H9 (cell line): ENCODE measurements around the gene ABLIM1. TPM values are rescaled to one million over a fixed set of nuclear protein-coding genes. Genes with fewer than 3 reads are reported as not detected.

Experiments used
- DNase-seq: peaks from one replicate; pipeline ENCODE4 v3.0.0-alpha.2; 2017
- H2AFZ ChIP-seq: one replicate; pipeline ENCODE4 v1.6.1; 2013; ENCODE audit warnings: mild to moderate bottlenecking, low read length, control low read depth, moderate library complexity
- H2AK5ac ChIP-seq: 2 replicates; pipeline ENCODE4 v1.6.1; 2013; ENCODE audit warnings: low read length, control low read depth, mixed read lengths; ENCODE audit not compliant: insufficient read length
- H2BK120ac ChIP-seq: one replicate; pipeline ENCODE4 v1.6.1; 2013; ENCODE audit warnings: low read depth, mild to moderate bottlenecking, low read length, control low read depth, inconsistent platforms; ENCODE audit not compliant: poor library complexity, severe bottlenecking
- H2BK12ac ChIP-seq: 2 replicates; pipeline ENCODE4 v1.6.1; 2013; ENCODE audit warnings: low read length, control low read depth, mixed read lengths, low read depth; ENCODE audit not compliant: insufficient read length
- H2BK15ac ChIP-seq: 2 replicates; pipeline ENCODE4 v1.6.1; 2013; ENCODE audit warnings: low read depth, low read length, control low read depth
- H2BK20ac ChIP-seq: one replicate; pipeline ENCODE4 v1.6.1; 2013; ENCODE audit warnings: low read depth, mild to moderate bottlenecking, low read length, control low read depth, inconsistent platforms; ENCODE audit not compliant: poor library complexity, severe bottlenecking
- H2BK5ac ChIP-seq: 2 replicates; pipeline ENCODE4 v1.6.1; 2013; ENCODE audit warnings: low read length, control low read depth, mixed read lengths; ENCODE audit not compliant: insufficient read length
- H3K14ac ChIP-seq: 2 replicates; pipeline ENCODE4 v1.6.1; 2013; ENCODE audit warnings: low read length, control low read depth; ENCODE audit not compliant: insufficient read depth
- H3K18ac ChIP-seq: 2 replicates; pipeline ENCODE4 v1.6.1; 2013; ENCODE audit warnings: low read depth, mild to moderate bottlenecking, mixed read lengths, low read length, control low read depth; ENCODE audit not compliant: insufficient read length
- H3K23ac ChIP-seq: 2 replicates; pipeline ENCODE4 v1.6.1; 2013; ENCODE audit warnings: low read length, control low read depth, mixed read lengths, low read depth; ENCODE audit not compliant: insufficient read length
- H3K23me2 ChIP-seq: 2 replicates; pipeline ENCODE4 v1.6.1; 2013; ENCODE audit warnings: low read depth, mild to moderate bottlenecking, mixed read lengths, low read length, control low read depth; ENCODE audit not compliant: insufficient read length, poor library complexity, severe bottlenecking
- H3K27ac ChIP-seq: 2 replicates; pipeline ENCODE4 v1.5.1; 2013; ENCODE audit warnings: low read length, control low read depth, mixed read lengths, low read depth; ENCODE audit not compliant: insufficient read length
- H3K27me3 ChIP-seq: 2 replicates; pipeline ENCODE4 v1.6.1; 2013; ENCODE audit warnings: low read length, control low read depth, inconsistent platforms; ENCODE audit not compliant: insufficient read depth
- H3K4ac ChIP-seq: 2 replicates; pipeline ENCODE4 v1.6.1; 2013; ENCODE audit warnings: low read depth, mild to moderate bottlenecking, control low read depth, inconsistent platforms, low read length, moderate library complexity
- H3K4me1 ChIP-seq: 2 replicates; pipeline ENCODE4 v1.6.1; 2013; ENCODE audit warnings: low read length, control low read depth, inconsistent platforms; ENCODE audit not compliant: insufficient read depth
- H3K4me2 ChIP-seq: 2 replicates; pipeline ENCODE4 v1.6.1; 2013; ENCODE audit warnings: low read length, control low read depth, mixed read lengths; ENCODE audit not compliant: insufficient read length, insufficient read depth
- H3K56ac ChIP-seq: 2 replicates; pipeline ENCODE4 v1.6.1; 2013; ENCODE audit warnings: low read depth, mild to moderate bottlenecking, mixed read lengths, low read length, control low read depth; ENCODE audit not compliant: insufficient read length
- H3K79me1 ChIP-seq: 2 replicates; pipeline ENCODE4 v1.6.1; 2013; ENCODE audit warnings: low read depth, mild to moderate bottlenecking, moderate library complexity, low read length, control low read depth, inconsistent platforms; ENCODE audit not compliant: insufficient read depth, poor library complexity, severe bottlenecking
- H3K79me2 ChIP-seq: 2 replicates; pipeline ENCODE4 v1.6.1; 2013; ENCODE audit warnings: low read length, control low read depth, inconsistent platforms; ENCODE audit not compliant: insufficient read depth
- H3K9ac ChIP-seq: 2 replicates; pipeline ENCODE4 v1.6.1; 2013; ENCODE audit warnings: low read length, control low read depth, mixed read lengths; ENCODE audit not compliant: insufficient read length; ENCODE audit errors: extremely low read depth
- H3K9me3 ChIP-seq: one replicate; pipeline ENCODE4 v1.6.1; 2013; ENCODE audit warnings: low read depth, low read length, inconsistent platforms; ENCODE audit not compliant: control insufficient read depth
- H3T11ph ChIP-seq: one replicate; pipeline ENCODE4 v1.6.1; 2013; ENCODE audit warnings: mild to moderate bottlenecking, low read length, control low read depth, inconsistent platforms
- H4K20me1 ChIP-seq: one replicate; pipeline ENCODE4 v1.6.1; 2013; ENCODE audit not compliant: control insufficient read depth, insufficient read length, insufficient read depth
- H4K5ac ChIP-seq: 2 replicates; pipeline ENCODE4 v1.6.1; 2013; ENCODE audit warnings: low read depth, mild to moderate bottlenecking, mixed read lengths, low read length, control low read depth; ENCODE audit not compliant: insufficient read length
- H4K8ac ChIP-seq: replicated peaks from 2 replicates; pipeline ENCODE4 v1.6.1; 2013; ENCODE audit warnings: low read length, control low read depth, mixed read lengths, low read depth; ENCODE audit not compliant: insufficient read length
- H4K91ac ChIP-seq: 2 replicates; pipeline ENCODE4 v1.6.1; 2013; ENCODE audit warnings: low read depth, mild to moderate bottlenecking, moderate library complexity, mixed read lengths, low read length, control low read depth; ENCODE audit not compliant: insufficient read length
- H3K27ac Mint-ChIP-seq, 3 experiments: 2 replicates in 2 of 3; 3 replicates in 1 of 3; pipeline ENCODE4 v1.8.0; 2020 to 2021; ENCODE audit warnings: mixed read lengths in 3 of 3, mild to moderate bottlenecking in 1 of 3, moderate library complexity in 1 of 3
- H3K27me3 Mint-ChIP-seq: 2 replicates; pipeline ENCODE4 v1.8.0; 2021; ENCODE audit warnings: low read depth, mild to moderate bottlenecking, moderate library complexity, mixed read lengths
- H3K36me3 Mint-ChIP-seq, 3 experiments: 2 replicates in 2 of 3; 3 replicates in 1 of 3; pipeline ENCODE4 v1.8.0; 2020 to 2021; ENCODE audit warnings: low read depth in 3 of 3, mixed read lengths in 3 of 3; ENCODE audit not compliant: insufficient read depth in 1 of 3
- H3K4me1 Mint-ChIP-seq, 2 experiments: 2 replicates each; pipeline ENCODE4 v1.8.0; 2020; ENCODE audit warnings: mixed read lengths in 2 of 2
- H3K4me3 Mint-ChIP-seq, 2 experiments: 2 replicates in 1 of 2; 3 replicates in 1 of 2; pipeline ENCODE4 v1.8.0; 2020 to 2021; ENCODE audit warnings: mild to moderate bottlenecking in 2 of 2, mixed read lengths in 2 of 2, moderate library complexity in 1 of 2
- H3K9me3 Mint-ChIP-seq, 2 experiments: 2 replicates in 1 of 2; 3 replicates in 1 of 2; pipeline ENCODE4 v1.8.0; 2020; ENCODE audit warnings: mild to moderate bottlenecking in 2 of 2, mixed read lengths in 2 of 2, moderate library complexity in 1 of 2
- CTCF ChIP-seq: fragments of 200-600 bp; sonication (generic); conservative IDR thresholded peaks from 3 replicates; pipeline ENCODE4 v1.8.0; 2021; ENCODE audit warnings: antibody characterized with exemption, mild to moderate bottlenecking
- WGBS: extraction: QIAGEN DNeasy Blood & Tissue Kit; methylation state at CpG from one replicate; pipeline ENCODE4 v1.1.7; 2013; ENCODE audit warnings: missing lambda C conversion rate, low lambda C conversion rate, mixed read lengths; ENCODE audit not compliant: insufficient read length; ENCODE audit errors: extremely low coverage; 5-methylcytosine and 5-hydroxymethylcytosine counted together
- total RNA-seq: library from RNA; stranded (reverse); gene quantifications from 2 replicates; pipeline ENCODE4 v1.2.1, GENCODE V29; 2021

The ABLIM1 gene
- total RNA-seq, 1 experiment from 2014 or later = 32.1 TPM

GRCh38 chr10:114445332-114445731, 212.7 kb downstream of the ABLIM1 start:
- H3K27ac ChIP-seq = no peak overlapping the region
- Mint-ChIP-seq H3K4me1 (peaks cover 5% of the 10 kb centered on the region in 2 experiments; a peak in 3 of 4 replicates), H3K27me3 (no peaks in the 10 kb centered on the region), H3K36me3 (peaks cover under 1 to 10% (median 4%) of the 10 kb centered on the region in 3 experiments; a peak in 5 of 7 replicates), H3K9me3 (no peaks in the 10 kb centered on the region), H3K27ac (no peak overlapping the region; a peak in 1 of 7 replicates), H3K4me3 (no peak overlapping the region)
- H4K8ac ChIP-seq = no peak overlapping the region
- no peak overlapping the region for H3K56ac ChIP-seq
- H3K4ac ChIP-seq = no peak overlapping the region
- no peak overlapping the region for H3K18ac ChIP-seq
- no peak overlapping the region for H2BK120ac ChIP-seq
- H3K4me2 ChIP-seq = no peak overlapping the region
- no CpG with 5 or more reads among the region's 6 CpGs for WGBS
- no peaks in the 10 kb centered on the region for H3K79me2 ChIP-seq
- H3K14ac ChIP-seq = no peak overlapping the region
- H3K27me3 ChIP-seq = no peaks in the 10 kb centered on the region
- no peak overlapping the region for H2BK20ac ChIP-seq
- H3K9ac ChIP-seq = no peak overlapping the region
- no peak overlapping the region for H2AK5ac ChIP-seq
- no peaks in the 10 kb centered on the region for H3K79me1 ChIP-seq
- H3T11ph ChIP-seq = no peak overlapping the region
- no peak overlapping the region for H3K23ac ChIP-seq
- no peak for DNase-seq
- no peaks in the 10 kb centered on the region for H4K20me1 ChIP-seq
- H2BK12ac ChIP-seq = no peak overlapping the region
- no peaks in the 10 kb centered on the region for H3K9me3 ChIP-seq
- no peak overlapping the region for H4K91ac ChIP-seq
- H3K23me2 ChIP-seq = no peaks in the 10 kb centered on the region
- H3K4me1 ChIP-seq = no peaks in the 10 kb centered on the region
- H2BK5ac ChIP-seq = no peak overlapping the region
- H2BK15ac ChIP-seq = no peak overlapping the region
- H2AFZ ChIP-seq = no peak overlapping the region
- H4K5ac ChIP-seq = no peak overlapping the region
- TF ChIP-seq CTCF = no peak
